Adrenal gland (tissue), 5 donors: Measurements from ENCODE around the gene IL15.

Experiments
- CTCF ChIP-seq, 6 experiments: fragments of 450-650 bp in 4 of 6; fragments of 200-600 bp in 2 of 6; sonication (generic) in 1 of 6; IDR thresholded peaks; 1 replicate in 5 of 6; 2 replicates in 1 of 6; pipeline versions ENCODE4 v1.5.1 to v1.8.0; 2016 to 2021; ENCODE audit warnings: antibody characterized with exemption in 6 of 6, mild to moderate bottlenecking in 2 of 6, moderate library complexity in 1 of 6
- POLR2A ChIP-seq, 2 donors: fragments of 450-650 bp; IDR thresholded peaks; one replicate each; pipeline ENCODE4 v1.6.1; 2017; ENCODE audit warnings: antibody characterized with exemption in 2 of 2, mild to moderate bottlenecking in 2 of 2, moderate library complexity in 1 of 2
- donor health status: DM: no; HTN: no; CAD: no.

DNA sequence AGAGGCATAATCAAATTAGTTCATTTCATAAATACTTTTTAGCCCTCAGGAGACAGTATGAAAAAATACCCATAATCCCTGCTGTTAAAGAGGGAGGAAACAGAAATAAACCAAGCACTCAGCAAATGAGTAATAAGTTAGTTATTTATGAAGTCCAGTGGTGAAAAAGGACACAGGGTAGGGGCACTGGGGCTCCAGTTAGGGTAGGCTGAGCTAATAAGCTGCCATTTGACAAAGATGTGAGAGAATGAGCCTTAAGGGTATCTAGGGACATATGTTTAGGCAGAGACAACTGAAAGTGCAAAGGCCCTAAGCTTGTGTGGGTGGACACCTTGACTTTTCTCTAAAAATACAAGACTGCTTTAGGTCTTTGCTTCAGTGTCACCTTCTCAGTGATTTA is 94.4 kb downstream of the IL15 start:
- no peak for TF ChIP-seq CTCF (IDR thresholded peaks at IDR 0.05)
- TF ChIP-seq POLR2A (IDR thresholded peaks at IDR 0.05), result no peak
